Activated CD8-positive, alpha-beta memory T cell treated with anti-CD3 and anti-CD28 coated beads for 4 hours (primary cell): ENCODE results near the gene GPR180.

Experiments
- DNase-seq, 2 donors: peaks; one replicate each; pipeline ENCODE4 v3.0.0-alpha.2; 2020; ENCODE audit warnings: low read depth in 2 of 2

The GPR180 gene

GRCh38 chr13:94601446-94602431, at the start of gene GPR180:
GPR180 (plus strand) TSS chr13:94601857; CDS start chr13:94601928, 71 bp downstream.
- peak; percentile 75 to 81 for DNase-seq

- DNase-seq = no peak
These were observed 49.6 kb upstream of the GPR180 start for GRCh38 chr13:94552095-94552494.

- no peak for DNase-seq
These were observed 47.9 kb upstream of the GPR180 start for GRCh38 chr13:94553766-94554165.

- no peak for DNase-seq
These were observed 45.6 kb upstream of the GPR180 start for GRCh38 chr13:94556041-94556440.

- no peak for DNase-seq
These were observed 45.0 kb upstream of the GPR180 start for GRCh38 chr13:94556621-94557020.

GRCh38 chr13:94557684-94558235, 43.9 kb upstream of the GPR180 start:
- no peak for DNase-seq

- DNase-seq = no peak
These were observed 42.9 kb upstream of the GPR180 start for GRCh38 chr13:94558716-94559115.

GRCh38 chr13:94559222-94559795, 42.3 kb upstream of the GPR180 start:
- no peak for DNase-seq

GRCh38 chr13:94560116-94560515, 41.5 kb upstream of the GPR180 start:
- DNase-seq = no peak

GRCh38 chr13:94561126-94561525, 40.5 kb upstream of the GPR180 start:
- no peak for DNase-seq

GRCh38 chr13:94567581-94567980, 34.1 kb upstream of the GPR180 start:
- DNase-seq = no peak

GRCh38 chr13:94568443-94568842, 33.2 kb upstream of the GPR180 start:
- no peak for DNase-seq

- no peak for DNase-seq
These were observed 32.0 kb upstream of the GPR180 start for GRCh38 chr13:94569615-94570014.

GRCh38 chr13:94579063-94579462, 22.6 kb upstream of the GPR180 start:
- no peak for DNase-seq

GRCh38 chr13:94583926-94584325, 17.7 kb upstream of the GPR180 start:
- no peak for DNase-seq

- no peak for DNase-seq
These were observed 16.0 kb upstream of the GPR180 start for GRCh38 chr13:94585543-94586101.

GRCh38 chr13:94586371-94586770, 15.3 kb upstream of the GPR180 start:
- no peak for DNase-seq

- no peak for DNase-seq
These were observed 13.1 kb upstream of the GPR180 start for GRCh38 chr13:94588541-94588940.

- DNase-seq = no peak
These were observed 10.9 kb upstream of the GPR180 start for GRCh38 chr13:94590744-94591143.

- no peak for DNase-seq
These were observed 6.4 kb upstream of the GPR180 start for GRCh38 chr13:94595001-94595949.

- DNase-seq = peak; percentile 75
These were observed 5.6 kb upstream of the GPR180 start, which contains the start of gene TGDS for GRCh38 chr13:94595950-94596574. TGDS (minus strand) TSS chr13:94596152; CDS start chr13:94596136, 16 bp downstream.
